ENCODE measurements around the gene MDP1.

DNA sequence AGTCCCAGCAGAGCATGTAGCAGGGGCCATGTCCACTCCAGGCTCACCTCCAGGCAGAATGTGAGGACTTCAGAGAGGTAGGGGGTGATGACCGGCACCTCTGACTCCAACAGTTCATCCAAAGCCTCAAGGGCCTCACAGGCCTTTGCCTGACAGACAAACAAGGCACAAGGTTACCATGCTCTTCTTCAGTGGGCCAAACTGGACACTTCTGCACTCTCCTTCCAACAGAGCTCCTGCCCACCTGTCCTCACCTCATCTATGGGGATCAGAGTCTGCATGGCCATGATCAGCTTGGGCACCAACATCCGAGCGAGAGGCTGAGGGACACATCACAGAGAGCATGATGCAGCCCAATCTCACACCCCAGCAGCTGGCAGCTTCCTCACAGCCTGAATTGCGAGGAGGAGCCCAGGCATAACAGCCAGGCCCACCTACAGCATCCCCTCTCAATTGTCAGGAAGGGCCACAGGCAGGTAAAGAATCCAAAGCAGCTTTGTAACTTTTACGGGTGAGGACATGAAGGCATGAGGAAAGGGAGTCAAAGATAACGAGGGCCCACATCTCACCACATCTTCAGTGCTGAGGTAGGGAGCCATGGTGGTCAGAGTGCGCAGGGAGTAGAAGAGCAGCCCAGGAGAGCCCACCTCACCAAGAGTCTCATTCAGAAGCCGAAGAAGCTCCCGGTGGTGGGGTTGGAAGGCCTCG lies 28.9 kb downstream of the MDP1 start:
- TF ChIP-seq, protein P1, sequence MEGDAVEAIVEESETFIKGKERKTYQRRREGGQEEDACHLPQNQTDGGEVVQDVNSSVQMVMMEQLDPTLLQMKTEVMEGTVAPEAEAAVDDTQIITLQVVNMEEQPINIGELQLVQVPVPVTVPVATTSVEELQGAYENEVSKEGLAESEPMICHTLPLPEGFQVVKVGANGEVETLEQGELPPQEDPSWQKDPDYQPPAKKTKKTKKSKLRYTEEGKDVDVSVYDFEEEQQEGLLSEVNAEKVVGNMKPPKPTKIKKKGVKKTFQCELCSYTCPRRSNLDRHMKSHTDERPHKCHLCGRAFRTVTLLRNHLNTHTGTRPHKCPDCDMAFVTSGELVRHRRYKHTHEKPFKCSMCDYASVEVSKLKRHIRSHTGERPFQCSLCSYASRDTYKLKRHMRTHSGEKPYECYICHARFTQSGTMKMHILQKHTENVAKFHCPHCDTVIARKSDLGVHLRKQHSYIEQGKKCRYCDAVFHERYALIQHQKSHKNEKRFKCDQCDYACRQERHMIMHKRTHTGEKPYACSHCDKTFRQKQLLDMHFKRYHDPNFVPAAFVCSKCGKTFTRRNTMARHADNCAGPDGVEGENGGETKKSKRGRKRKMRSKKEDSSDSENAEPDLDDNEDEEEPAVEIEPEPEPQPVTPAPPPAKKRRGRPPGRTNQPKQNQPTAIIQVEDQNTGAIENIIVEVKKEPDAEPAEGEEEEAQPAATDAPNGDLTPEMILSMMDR (IDR thresholded peaks at IDR 0.05; ENCODE audit: low read length): no peak
- no peak for TF ChIP-seq EZH2 (IDR thresholded peaks at IDR 0.05; ENCODE audit: borderline replicate concordance, low read length)
